ENCODE data around the gene HLA-B. TPM values are rescaled to one million over a fixed set of nuclear protein-coding genes. Genes with fewer than 3 reads are reported as not detected.

HLA-B gene
- total RNA-seq, 1 donor from 2014 or later, result 105 TPM

GRCh38 chr6:31305703-31306219, 51.2 kb downstream of the HLA-B start:
- no peak for ATAC-seq

GRCh38 chr6:31304683-31305082, 52.3 kb downstream of the HLA-B start:
- no peak for ATAC-seq

Other genes starting within 250 kb of the HLA-B start
- gene C6orf15, start 244.6 kb downstream of the HLA-B start, total RNA-seq, result not detected
- 0.20 TPM for gene PSORS1C1, start 242.4 kb downstream of the HLA-B start, total RNA-seq
- gene CDSN, start 236.7 kb downstream of the HLA-B start, total RNA-seq, result 0.08 TPM
- 0.40 TPM for gene PSORS1C2, start 218.1 kb downstream of the HLA-B start, total RNA-seq
- gene CCHCR1, start 199.4 kb downstream of the HLA-B start, total RNA-seq, result 11.1 TPM
- 14.8 TPM for gene TCF19, start 198.6 kb downstream of the HLA-B start, total RNA-seq
- gene POU5F1, start 186.5 kb downstream of the HLA-B start, total RNA-seq, result 0.40 TPM
- gene HLA-C, start 85.1 kb downstream of the HLA-B start, total RNA-seq, result 202 TPM
- gene MICA, start 46.4 kb upstream of the HLA-B start, total RNA-seq, result 11.0 TPM
- gene MICB, start 141.0 kb upstream of the HLA-B start, total RNA-seq, result 0.92 TPM
- not detected for gene MCCD1, start 171.8 kb upstream of the HLA-B start, total RNA-seq
- 174 TPM for gene DDX39B, start 184.8 kb upstream of the HLA-B start, total RNA-seq
- gene ATP6V1G2, start 189.4 kb upstream of the HLA-B start, total RNA-seq, result not detected
- 13.9 TPM for gene NFKBIL1, start 190.4 kb upstream of the HLA-B start, total RNA-seq
- gene LTA, start 215.1 kb upstream of the HLA-B start, total RNA-seq, result not detected
- gene TNF, start 218.4 kb upstream of the HLA-B start, total RNA-seq, result 0.24 TPM
- gene LTB, start 225.2 kb upstream of the HLA-B start, total RNA-seq, result 1.1 TPM
- 2.4 TPM for gene LST1, start 229.1 kb upstream of the HLA-B start, total RNA-seq
- 0.28 TPM for gene NCR3, start 235.8 kb upstream of the HLA-B start, total RNA-seq

Measured in esophagus mucosa (tissue), 1 donor.